Stimulated activated CD8-positive, alpha-beta memory T cell treated with anti-CD3 and anti-CD28 coated beads, Interleukin-12 subunit alpha, Interleukin-12 subunit beta, amount 100 ng/mL, for 4 hours (primary cell): ENCODE results near the gene LTB4R2.
"Not testable (repeated sequence)": the region's sequence is repeated elsewhere in the genome, so short reads cannot be mapped to it uniquely, and the experiment has no call there.

Source experiments
- DNase-seq: peaks from one replicate; pipeline ENCODE4 v3.0.0-alpha.2; 2020; ENCODE audit warnings: low read depth

Gene LTB4R2

DNA sequence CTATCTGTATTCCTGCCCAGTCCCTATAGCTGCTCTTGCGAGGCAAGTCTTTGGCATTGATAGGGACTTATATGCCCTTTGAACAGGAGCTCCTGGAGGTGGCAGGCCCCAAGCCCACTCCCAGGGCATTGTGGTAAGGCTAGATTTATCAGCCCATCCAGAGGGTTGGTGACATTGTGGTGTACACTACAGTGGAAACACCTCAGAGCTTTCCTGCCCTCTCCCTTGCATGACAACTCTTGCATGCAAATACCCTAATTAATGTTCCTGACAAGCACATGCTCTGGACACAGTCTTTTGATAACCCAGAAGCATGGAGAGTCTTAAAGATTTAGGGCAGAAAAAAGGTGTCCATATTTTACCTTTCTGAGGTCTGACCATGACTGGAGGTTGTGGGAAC lies 30.7 kb downstream of the LTB4R2 start:
- no peak for DNase-seq

GRCh38 chr14:24342889-24343288 lies 32.9 kb downstream of the LTB4R2 start:
- DNase-seq: no peak

DNA sequence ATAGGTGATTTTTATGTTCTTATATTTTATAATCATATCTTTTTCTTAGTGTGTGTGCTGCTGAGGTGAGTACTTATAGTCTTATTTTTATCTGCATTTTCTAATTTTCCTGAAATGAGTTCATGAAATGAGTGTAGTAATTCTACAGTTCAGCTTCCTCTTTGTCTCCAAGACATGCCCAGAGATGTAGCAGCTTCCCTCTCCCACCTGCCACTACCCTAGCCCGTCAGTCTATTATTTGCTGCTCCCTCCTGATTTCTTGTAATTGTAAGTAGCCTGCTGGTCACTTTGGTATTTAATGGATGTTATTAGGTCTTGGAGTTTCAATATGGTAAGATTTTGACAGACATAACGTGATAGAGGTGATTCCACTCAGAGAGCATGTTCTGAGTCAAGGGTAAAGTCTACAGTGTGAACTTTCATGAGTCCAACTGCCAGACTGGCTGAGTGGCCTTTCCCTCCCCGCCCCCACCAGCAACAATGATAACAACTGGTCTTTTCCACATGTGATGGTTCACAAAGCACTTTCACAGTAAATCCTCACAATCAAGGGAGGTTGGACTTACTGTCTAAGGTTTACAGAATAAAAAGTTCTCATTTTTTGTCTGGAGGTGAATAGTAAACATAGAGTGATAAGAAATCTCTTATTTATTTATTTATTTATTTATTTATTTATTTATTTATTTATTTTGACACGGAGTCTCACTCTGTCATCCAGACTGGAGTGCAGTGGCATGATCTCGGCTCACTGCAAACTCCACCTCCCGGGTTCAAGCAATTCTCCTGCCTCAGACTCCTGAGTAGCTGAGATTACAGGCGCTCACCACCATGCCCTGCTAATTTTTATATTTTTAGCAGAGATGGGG lies 34.1 kb downstream of the LTB4R2 start:
- DNase-seq: no peak

- DNase-seq: no peak
Observed at GRCh38 chr14:24347134-24347533, 37.2 kb downstream of the LTB4R2 start.

DNA sequence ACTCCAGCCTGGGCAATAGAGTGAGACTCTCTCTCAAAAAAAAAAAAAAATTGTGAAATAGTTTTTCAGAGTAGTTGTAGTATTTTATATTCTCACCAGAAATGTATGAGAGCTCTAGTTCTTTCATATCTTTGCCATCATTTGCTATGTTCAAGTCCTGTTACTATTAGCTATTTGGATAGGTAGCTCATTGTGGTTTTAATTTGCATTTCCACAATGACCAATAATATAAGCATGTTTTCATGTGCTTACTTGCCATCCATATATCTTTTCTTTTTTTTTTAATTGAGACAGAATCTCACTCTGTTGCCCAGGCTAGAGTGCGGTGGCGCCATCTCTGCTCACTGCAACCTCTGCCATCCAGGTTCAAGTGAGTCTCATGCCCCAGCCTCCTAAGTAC lies 38.2 kb downstream of the LTB4R2 start:
- no peak for DNase-seq

GRCh38 chr14:24349742-24350141 lies 39.8 kb downstream of the LTB4R2 start:
- no peak for DNase-seq

DNA sequence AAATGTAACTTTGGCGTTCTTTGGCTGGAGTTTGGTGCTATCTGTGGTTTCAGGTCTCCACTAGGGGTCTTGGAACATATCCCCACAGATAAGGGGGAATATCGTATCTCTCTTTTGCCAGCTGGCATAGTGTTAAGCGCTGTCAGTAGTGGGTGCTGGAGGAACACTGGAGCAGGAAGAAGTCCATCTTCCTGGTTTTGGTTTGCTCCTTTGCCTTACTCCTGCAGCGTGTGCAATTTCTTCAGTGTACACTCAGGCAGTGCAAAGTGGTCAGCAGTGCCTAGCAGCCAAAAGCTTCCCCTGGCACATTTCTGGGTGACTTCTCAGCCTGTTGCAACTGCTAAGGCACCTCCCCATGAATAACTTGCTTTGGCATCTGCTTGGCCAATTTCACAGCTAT lies 41.6 kb downstream of the LTB4R2 start:
- DNase-seq: no peak

GRCh38 chr14:24353559-24354481 lies 43.9 kb downstream of the LTB4R2 start:
- DNase-seq: no peak

DNA sequence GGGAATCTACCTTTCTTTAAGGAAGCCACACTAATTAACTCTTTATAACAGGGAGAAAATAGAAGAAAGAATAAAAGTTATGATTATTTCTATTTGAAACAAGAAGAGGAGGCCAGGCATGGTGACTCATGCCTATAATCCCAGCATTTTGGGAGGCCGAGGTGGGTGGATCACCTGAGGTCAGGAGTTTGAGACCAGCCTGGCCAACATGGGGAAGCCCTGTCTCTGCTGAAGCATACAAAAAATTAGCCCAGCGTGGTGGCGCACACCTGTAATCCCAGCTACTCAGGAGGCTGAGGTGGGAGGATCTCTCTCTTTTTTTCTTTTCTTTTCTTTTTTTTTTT lies 44.5 kb downstream of the LTB4R2 start:
- not testable (repeated sequence) for DNase-seq

DNA sequence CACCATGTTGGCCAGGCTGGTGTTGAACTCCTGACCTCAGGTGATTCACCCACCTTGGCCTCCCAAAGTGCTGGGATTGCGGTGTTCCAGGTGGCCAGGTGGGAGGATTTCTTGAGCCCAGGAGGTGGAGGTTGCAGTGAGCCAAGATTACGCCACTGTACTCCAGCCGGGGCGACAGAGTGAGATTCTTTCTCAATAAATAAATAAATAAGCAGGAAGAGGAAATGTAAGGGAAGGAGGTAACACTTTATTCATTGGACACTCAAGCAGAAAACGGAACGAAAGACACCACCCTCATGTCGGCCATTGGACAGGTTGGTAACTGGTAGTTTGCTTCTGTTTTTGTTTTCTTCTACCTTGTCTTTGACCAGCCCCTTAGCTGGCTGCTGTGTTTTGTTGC lies 45.1 kb downstream of the LTB4R2 start:
- DNase-seq: no peak

GRCh38 chr14:24356208-24356607 lies 46.3 kb downstream of the LTB4R2 start:
- DNase-seq: no peak

- DNase-seq: no peak
Observed at GRCh38 chr14:24360281-24360680, 50.3 kb downstream of the LTB4R2 start.

DNA sequence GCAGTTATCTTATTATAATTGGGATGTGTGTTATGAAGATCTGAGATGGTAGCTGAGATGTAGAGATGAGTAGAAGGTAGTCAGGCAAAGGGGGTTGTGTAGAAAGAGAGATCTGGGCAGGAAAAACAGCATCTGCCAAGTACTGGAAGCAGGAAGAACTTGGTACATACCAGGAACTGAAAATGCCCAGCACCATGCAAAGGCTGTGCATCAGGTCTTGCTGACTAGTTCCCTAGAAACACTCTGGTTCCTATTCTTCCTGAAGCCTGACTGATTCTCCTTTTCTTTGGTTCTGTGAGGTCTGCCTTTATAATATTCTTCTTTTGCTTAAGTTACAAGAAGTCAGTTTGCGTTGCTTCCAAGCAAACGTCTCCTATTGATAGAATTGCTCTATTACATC lies 51.4 kb downstream of the LTB4R2 start:
- DNase-seq: no peak
